H9 (cell line): ENCODE measurements around the gene HS3ST4. TPM values are rescaled to one million over a fixed set of nuclear protein-coding genes. Genes with fewer than 3 reads are reported as not detected.

Experiments used
- DNase-seq: peaks from one replicate; pipeline ENCODE4 v3.0.0-alpha.2; 2017
- H2AFZ ChIP-seq: one replicate; pipeline ENCODE4 v1.6.1; 2013; ENCODE audit warnings: mild to moderate bottlenecking, low read length, control low read depth, moderate library complexity
- H2AK5ac ChIP-seq: 2 replicates; pipeline ENCODE4 v1.6.1; 2013; ENCODE audit warnings: low read length, control low read depth, mixed read lengths; ENCODE audit not compliant: insufficient read length
- H2BK120ac ChIP-seq: one replicate; pipeline ENCODE4 v1.6.1; 2013; ENCODE audit warnings: low read depth, mild to moderate bottlenecking, low read length, control low read depth, inconsistent platforms; ENCODE audit not compliant: poor library complexity, severe bottlenecking
- H2BK12ac ChIP-seq: 2 replicates; pipeline ENCODE4 v1.6.1; 2013; ENCODE audit warnings: low read length, control low read depth, mixed read lengths, low read depth; ENCODE audit not compliant: insufficient read length
- H2BK15ac ChIP-seq: 2 replicates; pipeline ENCODE4 v1.6.1; 2013; ENCODE audit warnings: low read depth, low read length, control low read depth
- H2BK20ac ChIP-seq: one replicate; pipeline ENCODE4 v1.6.1; 2013; ENCODE audit warnings: low read depth, mild to moderate bottlenecking, low read length, control low read depth, inconsistent platforms; ENCODE audit not compliant: poor library complexity, severe bottlenecking
- H2BK5ac ChIP-seq: 2 replicates; pipeline ENCODE4 v1.6.1; 2013; ENCODE audit warnings: low read length, control low read depth, mixed read lengths; ENCODE audit not compliant: insufficient read length
- H3K14ac ChIP-seq: 2 replicates; pipeline ENCODE4 v1.6.1; 2013; ENCODE audit warnings: low read length, control low read depth; ENCODE audit not compliant: insufficient read depth
- H3K18ac ChIP-seq: 2 replicates; pipeline ENCODE4 v1.6.1; 2013; ENCODE audit warnings: low read depth, mild to moderate bottlenecking, mixed read lengths, low read length, control low read depth; ENCODE audit not compliant: insufficient read length
- H3K23ac ChIP-seq: 2 replicates; pipeline ENCODE4 v1.6.1; 2013; ENCODE audit warnings: low read length, control low read depth, mixed read lengths, low read depth; ENCODE audit not compliant: insufficient read length
- H3K23me2 ChIP-seq: 2 replicates; pipeline ENCODE4 v1.6.1; 2013; ENCODE audit warnings: low read depth, mild to moderate bottlenecking, mixed read lengths, low read length, control low read depth; ENCODE audit not compliant: insufficient read length, poor library complexity, severe bottlenecking
- H3K27ac ChIP-seq: 2 replicates; pipeline ENCODE4 v1.5.1; 2013; ENCODE audit warnings: low read length, control low read depth, mixed read lengths, low read depth; ENCODE audit not compliant: insufficient read length
- H3K27me3 ChIP-seq: 2 replicates; pipeline ENCODE4 v1.6.1; 2013; ENCODE audit warnings: low read length, control low read depth, inconsistent platforms; ENCODE audit not compliant: insufficient read depth
- H3K4ac ChIP-seq: 2 replicates; pipeline ENCODE4 v1.6.1; 2013; ENCODE audit warnings: low read depth, mild to moderate bottlenecking, control low read depth, inconsistent platforms, low read length, moderate library complexity
- H3K4me1 ChIP-seq: 2 replicates; pipeline ENCODE4 v1.6.1; 2013; ENCODE audit warnings: low read length, control low read depth, inconsistent platforms; ENCODE audit not compliant: insufficient read depth
- H3K4me2 ChIP-seq: 2 replicates; pipeline ENCODE4 v1.6.1; 2013; ENCODE audit warnings: low read length, control low read depth, mixed read lengths; ENCODE audit not compliant: insufficient read length, insufficient read depth
- H3K56ac ChIP-seq: 2 replicates; pipeline ENCODE4 v1.6.1; 2013; ENCODE audit warnings: low read depth, mild to moderate bottlenecking, mixed read lengths, low read length, control low read depth; ENCODE audit not compliant: insufficient read length
- H3K79me1 ChIP-seq: 2 replicates; pipeline ENCODE4 v1.6.1; 2013; ENCODE audit warnings: low read depth, mild to moderate bottlenecking, moderate library complexity, low read length, control low read depth, inconsistent platforms; ENCODE audit not compliant: insufficient read depth, poor library complexity, severe bottlenecking
- H3K79me2 ChIP-seq: 2 replicates; pipeline ENCODE4 v1.6.1; 2013; ENCODE audit warnings: low read length, control low read depth, inconsistent platforms; ENCODE audit not compliant: insufficient read depth
- H3K9ac ChIP-seq: 2 replicates; pipeline ENCODE4 v1.6.1; 2013; ENCODE audit warnings: low read length, control low read depth, mixed read lengths; ENCODE audit not compliant: insufficient read length; ENCODE audit errors: extremely low read depth
- H3K9me3 ChIP-seq: one replicate; pipeline ENCODE4 v1.6.1; 2013; ENCODE audit warnings: low read depth, low read length, inconsistent platforms; ENCODE audit not compliant: control insufficient read depth
- H3T11ph ChIP-seq: one replicate; pipeline ENCODE4 v1.6.1; 2013; ENCODE audit warnings: mild to moderate bottlenecking, low read length, control low read depth, inconsistent platforms
- H4K20me1 ChIP-seq: one replicate; pipeline ENCODE4 v1.6.1; 2013; ENCODE audit not compliant: control insufficient read depth, insufficient read length, insufficient read depth
- H4K5ac ChIP-seq: 2 replicates; pipeline ENCODE4 v1.6.1; 2013; ENCODE audit warnings: low read depth, mild to moderate bottlenecking, mixed read lengths, low read length, control low read depth; ENCODE audit not compliant: insufficient read length
- H4K8ac ChIP-seq: replicated peaks from 2 replicates; pipeline ENCODE4 v1.6.1; 2013; ENCODE audit warnings: low read length, control low read depth, mixed read lengths, low read depth; ENCODE audit not compliant: insufficient read length
- H4K91ac ChIP-seq: 2 replicates; pipeline ENCODE4 v1.6.1; 2013; ENCODE audit warnings: low read depth, mild to moderate bottlenecking, moderate library complexity, mixed read lengths, low read length, control low read depth; ENCODE audit not compliant: insufficient read length
- H3K27ac Mint-ChIP-seq, 3 experiments: 2 replicates in 2 of 3; 3 replicates in 1 of 3; pipeline ENCODE4 v1.8.0; 2020 to 2021; ENCODE audit warnings: mixed read lengths in 3 of 3, mild to moderate bottlenecking in 1 of 3, moderate library complexity in 1 of 3
- H3K27me3 Mint-ChIP-seq: 2 replicates; pipeline ENCODE4 v1.8.0; 2021; ENCODE audit warnings: low read depth, mild to moderate bottlenecking, moderate library complexity, mixed read lengths
- H3K36me3 Mint-ChIP-seq, 3 experiments: 2 replicates in 2 of 3; 3 replicates in 1 of 3; pipeline ENCODE4 v1.8.0; 2020 to 2021; ENCODE audit warnings: low read depth in 3 of 3, mixed read lengths in 3 of 3; ENCODE audit not compliant: insufficient read depth in 1 of 3
- H3K4me1 Mint-ChIP-seq, 2 experiments: 2 replicates each; pipeline ENCODE4 v1.8.0; 2020; ENCODE audit warnings: mixed read lengths in 2 of 2
- H3K4me3 Mint-ChIP-seq, 2 experiments: 2 replicates in 1 of 2; 3 replicates in 1 of 2; pipeline ENCODE4 v1.8.0; 2020 to 2021; ENCODE audit warnings: mild to moderate bottlenecking in 2 of 2, mixed read lengths in 2 of 2, moderate library complexity in 1 of 2
- H3K9me3 Mint-ChIP-seq, 2 experiments: 2 replicates in 1 of 2; 3 replicates in 1 of 2; pipeline ENCODE4 v1.8.0; 2020; ENCODE audit warnings: mild to moderate bottlenecking in 2 of 2, mixed read lengths in 2 of 2, moderate library complexity in 1 of 2
- WGBS: extraction: QIAGEN DNeasy Blood & Tissue Kit; methylation state at CpG from one replicate; pipeline ENCODE4 v1.1.7; 2013; ENCODE audit warnings: missing lambda C conversion rate, low lambda C conversion rate, mixed read lengths; ENCODE audit not compliant: insufficient read length; ENCODE audit errors: extremely low coverage; 5-methylcytosine and 5-hydroxymethylcytosine counted together
- total RNA-seq: library from RNA; stranded (reverse); gene quantifications from 2 replicates; pipeline ENCODE4 v1.2.1, GENCODE V29; 2021
- TF ChIP-seq, protein P1 (sequence below): fragments of 200-600 bp; sonication (generic); conservative IDR thresholded peaks from 3 replicates; pipeline ENCODE4 v1.8.0; 2021; ENCODE audit warnings: antibody characterized with exemption, mild to moderate bottlenecking

Gene HS3ST4
- total RNA-seq, 1 experiment from 2014 or later = 1.7 TPM

DNA sequence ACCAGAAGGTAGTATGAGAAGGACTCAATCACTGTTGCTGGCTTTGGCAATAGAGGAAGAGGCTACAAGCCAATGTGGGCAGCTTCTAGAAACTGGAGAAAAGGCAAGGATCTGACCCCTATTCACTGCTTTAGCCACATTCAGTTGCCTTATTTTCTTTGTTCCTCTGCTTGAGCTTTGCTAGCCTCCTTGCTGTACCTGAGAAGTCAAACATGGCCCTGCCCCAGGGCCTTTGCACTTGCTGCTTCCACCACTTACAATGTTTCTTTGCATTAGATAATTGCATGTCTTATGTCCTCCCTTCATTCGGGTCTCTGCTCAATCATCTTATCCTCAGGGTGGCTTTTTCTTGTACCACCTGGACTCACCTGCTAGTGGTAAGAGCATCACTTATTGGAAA lies 15.8 kb downstream of the HS3ST4 start:
- TF ChIP-seq, protein P1, sequence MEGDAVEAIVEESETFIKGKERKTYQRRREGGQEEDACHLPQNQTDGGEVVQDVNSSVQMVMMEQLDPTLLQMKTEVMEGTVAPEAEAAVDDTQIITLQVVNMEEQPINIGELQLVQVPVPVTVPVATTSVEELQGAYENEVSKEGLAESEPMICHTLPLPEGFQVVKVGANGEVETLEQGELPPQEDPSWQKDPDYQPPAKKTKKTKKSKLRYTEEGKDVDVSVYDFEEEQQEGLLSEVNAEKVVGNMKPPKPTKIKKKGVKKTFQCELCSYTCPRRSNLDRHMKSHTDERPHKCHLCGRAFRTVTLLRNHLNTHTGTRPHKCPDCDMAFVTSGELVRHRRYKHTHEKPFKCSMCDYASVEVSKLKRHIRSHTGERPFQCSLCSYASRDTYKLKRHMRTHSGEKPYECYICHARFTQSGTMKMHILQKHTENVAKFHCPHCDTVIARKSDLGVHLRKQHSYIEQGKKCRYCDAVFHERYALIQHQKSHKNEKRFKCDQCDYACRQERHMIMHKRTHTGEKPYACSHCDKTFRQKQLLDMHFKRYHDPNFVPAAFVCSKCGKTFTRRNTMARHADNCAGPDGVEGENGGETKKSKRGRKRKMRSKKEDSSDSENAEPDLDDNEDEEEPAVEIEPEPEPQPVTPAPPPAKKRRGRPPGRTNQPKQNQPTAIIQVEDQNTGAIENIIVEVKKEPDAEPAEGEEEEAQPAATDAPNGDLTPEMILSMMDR = no peak

More for the DNA sequence above, 15.8 kb downstream of the HS3ST4 start:
- Histone ChIP-seq H4K91ac (no peak overlapping the region), H4K5ac (no peak overlapping the region), H3K18ac (no peak overlapping the region), H4K20me1 (no peaks in the 10 kb centered on the region), H2AFZ (no peak overlapping the region), H2BK120ac (no peak overlapping the region), H3T11ph (no peak overlapping the region), H3K4me2 (no peak overlapping the region), H3K4me1 (peaks cover 6% of the 10 kb centered on the region), H3K4ac (no peak overlapping the region), H3K23me2 (no peaks in the 10 kb centered on the region), H2BK15ac (no peak overlapping the region), H3K79me2 (no peaks in the 10 kb centered on the region), H4K8ac (no peak overlapping the region), H3K9me3 (no peaks in the 10 kb centered on the region), H3K23ac (no peak overlapping the region), H2AK5ac (no peak overlapping the region), H3K9ac (no peak overlapping the region), H2BK5ac (no peak overlapping the region), H3K56ac (no peak overlapping the region), H2BK12ac (no peak overlapping the region), H3K27me3 (no peaks in the 10 kb centered on the region), H3K79me1 (no peaks in the 10 kb centered on the region), H3K27ac (no peak overlapping the region), H2BK20ac (no peak overlapping the region), H3K14ac (no peak overlapping the region)
- WGBS = no CpG with 5 or more reads among the region's 1 CpG
- Mint-ChIP-seq H3K9me3 (no peaks in the 10 kb centered on the region), H3K27ac (no peak overlapping the region), H3K36me3 (no peaks in the 10 kb centered on the region; a peak in 3 of 7 replicates), H3K4me1 (peaks cover 7 to 9% of the 10 kb centered on the region in 2 experiments), H3K27me3 (no peaks in the 10 kb centered on the region; the same call in 1 of the 2 replicates), H3K4me3 (no peak overlapping the region; a peak in 1 of 5 replicates)
- DNase-seq = no peak
